CD4-positive, alpha-beta T cell (primary cell): ENCODE data around the gene RBM20. TPM values are rescaled to one million over a fixed set of nuclear protein-coding genes. Genes with fewer than 3 reads are reported as not detected.

Experiments used
- ATAC-seq: fragments of 200-7000 bp; cut with Tn5 transposase; one replicate; pipeline ENCODE4 v1.10.0; 2022; ENCODE audit warnings: mild to moderate bottlenecking; ENCODE audit not compliant: poor library complexity
- CTCF ChIA-PET: fragments of 350-600 bp; sonication (Branson Sonifier 250); formaldehyde crosslinking; loops from one replicate; lab custom pipeline; 2021; ENCODE audit warnings: antibody characterized with exemption, inconsistent platforms; lab: Charles Lee
- POLR2A ChIA-PET: fragments of 350-600 bp; sonication (Branson Sonifier 250); formaldehyde crosslinking; loops from one replicate; lab custom pipeline; 2021; ENCODE audit warnings: antibody characterized with exemption, inconsistent platforms; lab: Charles Lee
- DNase-seq, 14 experiments: peaks; one replicate each; pipeline ENCODE4 v3.0.0-alpha.2; 2013 to 2020; ENCODE audit warnings: mixed read lengths in 2 of 14
- H3K27ac ChIP-seq, 2 donors: one replicate each; pipeline versions ENCODE4 v1.5.1 to v1.7.0; 2013; ENCODE audit warnings: low read length in 2 of 2, low read depth in 1 of 2, mild to moderate bottlenecking in 1 of 2
- H3K27me3 ChIP-seq, 2 experiments: 1 replicate in 1 of 2; 2 replicates in 1 of 2; pipeline versions ENCODE4 v1.6.1 to v1.7.0; 2013; ENCODE audit warnings: low read length in 2 of 2, control low read depth in 1 of 2, mild to moderate bottlenecking in 1 of 2, moderate library complexity in 1 of 2; ENCODE audit not compliant: insufficient read depth in 2 of 2, control insufficient read depth in 1 of 2
- H3K36me3 ChIP-seq: one replicate; pipeline ENCODE4 v1.6.1; 2013; ENCODE audit warnings: low read length, control low read depth; ENCODE audit not compliant: insufficient read depth
- H3K4me1 ChIP-seq: one replicate; pipeline ENCODE4 v1.6.1; 2013; ENCODE audit warnings: low read length, control low read depth; ENCODE audit not compliant: insufficient read depth
- H3K4me3 ChIP-seq: one replicate; pipeline ENCODE4 v1.5.1; 2013; ENCODE audit warnings: mild to moderate bottlenecking, low read length, moderate library complexity
- H3K9me3 ChIP-seq, 2 experiments: 1 replicate in 1 of 2; 2 replicates in 1 of 2; pipeline versions ENCODE4 v1.6.1 to v1.7.0; 2013; ENCODE audit warnings: low read length in 2 of 2, mild to moderate bottlenecking in 2 of 2, control low read depth in 1 of 2, moderate library complexity in 1 of 2; ENCODE audit not compliant: control insufficient read depth in 1 of 2, insufficient read depth in 1 of 2
- H3K27ac Mint-ChIP-seq: one replicate; pipeline ENCODE4 v1.8.0; 2020; ENCODE audit warnings: mixed read lengths
- H3K27me3 Mint-ChIP-seq: one replicate; pipeline ENCODE4 v1.8.0; 2021; ENCODE audit warnings: mixed read lengths
- H3K36me3 Mint-ChIP-seq: one replicate; pipeline ENCODE4 v1.8.0; 2021; ENCODE audit warnings: low read depth, mixed read lengths
- H3K4me1 Mint-ChIP-seq: one replicate; pipeline ENCODE4 v1.8.0; 2021; ENCODE audit warnings: low read depth, mixed read lengths
- H3K4me3 Mint-ChIP-seq: one replicate; pipeline ENCODE4 v1.8.0; 2020; ENCODE audit warnings: mild to moderate bottlenecking, mixed read lengths
- H3K9me3 Mint-ChIP-seq: one replicate; pipeline ENCODE4 v1.8.0; 2020; ENCODE audit warnings: mixed read lengths
- CTCF ChIP-seq: fragments of 200-600 bp; IDR thresholded peaks from one replicate; pipeline ENCODE4 v1.8.0; 2022; ENCODE audit warnings: antibody characterized with exemption, mild to moderate bottlenecking
- intact Hi-C, 2 experiments: fragments of 100-400 bp; cut with DNase I in 1 of 2; cut with micrococcal nuclease in 1 of 2; formaldehyde crosslinking; loops; one replicate each; pipeline versions ENCODE4 v1.15.1 to v1.9.0; 2023 to 2025; cut with DNase I, micrococcal nuclease
- total RNA-seq, 174 experiments: library from RNA in 2 of 174; stranded (reverse) in 2 of 174; gene quantifications; one replicate each; pipeline ENCODE4 v1.2.3 and lab custom pipeline; 2021 to 2026

Gene RBM20
- total RNA-seq, 2 experiments from 2014 or later, result 0.91 to 1.1 TPM

GRCh38 chr10:110629680-110630191, 14.4 kb upstream of the RBM20 start:
- Mint-ChIP-seq H3K27me3 (peaks cover 6% of the 10 kb centered on the region), H3K4me3 (no peak overlapping the region)
- CTCF ChIA-PET, result interaction anchor here (1.2 kb wide), 1 partner anchor 42 kb away, joined by 4 read pairs; no protein-coding TSS in a partner anchor

GRCh38 chr10:110631934-110632333, 12.2 kb upstream of the RBM20 start:
- intact Hi-C loops, result no loop called here
- POLR2A ChIA-PET, result no interaction called here
- Mint-ChIP-seq H3K4me3 (no peak overlapping the region), H3K9me3 (no peaks in the 10 kb centered on the region), H3K27me3 (peaks cover 14% of the 10 kb centered on the region), H3K36me3 (no peaks in the 10 kb centered on the region), H3K4me1 (no peaks in the 10 kb centered on the region), H3K27ac (no peak overlapping the region)
- peaks cover 0 to 3% of the 10 kb centered on the region in 2 experiments for H3K27me3 ChIP-seq
- DNase-seq, result no peak
- no peaks in the 10 kb centered on the region for H3K9me3 ChIP-seq
- no peak overlapping the region for H3K4me3 ChIP-seq
- no peaks in the 10 kb centered on the region for H3K4me1 ChIP-seq
- no peak for TF ChIP-seq CTCF
- no peak for ATAC-seq
- H3K36me3 ChIP-seq, result no peaks in the 10 kb centered on the region
- no peak overlapping the region for H3K27ac ChIP-seq
- CTCF ChIA-PET, result interaction anchor here (1.7 kb wide), 1 partner anchor 10 kb away, joined by 3 read pairs; no protein-coding TSS in a partner anchor

More at GRCh38 chr10:110629680-110630191, 14.4 kb upstream of the RBM20 start:
- Histone ChIP-seq H3K27me3 (no peaks in the 10 kb centered on the region), H3K9me3 (no peaks in the 10 kb centered on the region), H3K4me1 (no peaks in the 10 kb centered on the region), H3K4me3 (no peak overlapping the region), H3K36me3 (no peaks in the 10 kb centered on the region), H3K27ac (no peak overlapping the region)
- Mint-ChIP-seq H3K9me3 (no peaks in the 10 kb centered on the region), H3K4me1 (no peaks in the 10 kb centered on the region), H3K27ac (no peak overlapping the region), H3K36me3 (no peaks in the 10 kb centered on the region)
- ATAC-seq (no peak), DNase-seq (no peak)
- POLR2A ChIA-PET, result no interaction called here
- intact Hi-C loops, result no loop called here
- no peak for TF ChIP-seq CTCF

GRCh38 chr10:110632591-110633215, 11.4 kb upstream of the RBM20 start:
- CTCF ChIA-PET, result interaction anchor here (1.0 to 1.7 kb wide), 2 partner anchors 9 to 40 kb away, joined by 3 to 4 read pairs; no protein-coding TSS in a partner anchor
- no peak for DNase-seq
- no peaks in the 10 kb centered on the region for H3K4me1 Mint-ChIP-seq
- Histone ChIP-seq H3K36me3 (no peaks in the 10 kb centered on the region), H3K4me1 (no peaks in the 10 kb centered on the region), H3K4me3 (no peak overlapping the region), H3K27ac (no peak overlapping the region), H3K27me3 (peaks cover 0 to 3% of the 10 kb centered on the region in 2 experiments), H3K9me3 (no peaks in the 10 kb centered on the region)
- H3K9me3 Mint-ChIP-seq, result no peaks in the 10 kb centered on the region
- ATAC-seq, result no peak
- POLR2A ChIA-PET, result no interaction called here
- H3K36me3 Mint-ChIP-seq, result no peaks in the 10 kb centered on the region
- TF ChIP-seq CTCF, result no peak
- H3K4me3 Mint-ChIP-seq, result no peak overlapping the region
- no peak overlapping the region for H3K27ac Mint-ChIP-seq
- H3K27me3 Mint-ChIP-seq, result peaks cover 22% of the 10 kb centered on the region
- intact Hi-C loops, result no loop called here
